Esophagus muscularis mucosa (tissue), 4 donors: Measurements from ENCODE around the gene MSRB3.
A peak's percentile ranks its signal among the peaks of the same experiment; 100 is the strongest.

ENCODE experiments used
- CTCF ChIP-seq, 3 experiments: fragments of 200-600 bp in 2 of 3; fragments of 450-650 bp in 1 of 3; sonication (generic) in 2 of 3; IDR thresholded peaks; one replicate each; pipeline ENCODE4 v1.5.1; 2017 to 2019; ENCODE audit warnings: antibody characterized with exemption in 3 of 3, mild to moderate bottlenecking in 2 of 3, moderate library complexity in 1 of 3
- EP300 ChIP-seq: sonication (generic); formaldehyde crosslinking; IDR thresholded peaks from one replicate; pipeline ENCODE4 v1.6.1; 2017; ENCODE audit warnings: antibody characterized with exemption
- POLR2A ChIP-seq: fragments of 450-650 bp; IDR thresholded peaks from one replicate; pipeline ENCODE4 v1.6.1; 2017; ENCODE audit warnings: antibody characterized with exemption, moderate library complexity, mild to moderate bottlenecking, low read depth
- POLR2AphosphoS5 ChIP-seq, 2 donors: sonication (generic); formaldehyde crosslinking; IDR thresholded peaks; one replicate each; pipeline ENCODE4 v1.6.1; 2017; ENCODE audit warnings: antibody characterized with exemption in 2 of 2

GRCh38 chr12:65306366-65307168 is 28.1 kb downstream of the MSRB3 start:
- TF ChIP-seq CTCF (IDR thresholded peaks at IDR 0.05) (peak; percentile 14 to 60 (median 49)), POLR2A (no peak), EP300 (no peak), POLR2AphosphoS5 (IDR thresholded peaks at IDR 0.05) (peak; percentile 78 to 84)
